ENCODE results near the gene DUSP1.

DNA sequence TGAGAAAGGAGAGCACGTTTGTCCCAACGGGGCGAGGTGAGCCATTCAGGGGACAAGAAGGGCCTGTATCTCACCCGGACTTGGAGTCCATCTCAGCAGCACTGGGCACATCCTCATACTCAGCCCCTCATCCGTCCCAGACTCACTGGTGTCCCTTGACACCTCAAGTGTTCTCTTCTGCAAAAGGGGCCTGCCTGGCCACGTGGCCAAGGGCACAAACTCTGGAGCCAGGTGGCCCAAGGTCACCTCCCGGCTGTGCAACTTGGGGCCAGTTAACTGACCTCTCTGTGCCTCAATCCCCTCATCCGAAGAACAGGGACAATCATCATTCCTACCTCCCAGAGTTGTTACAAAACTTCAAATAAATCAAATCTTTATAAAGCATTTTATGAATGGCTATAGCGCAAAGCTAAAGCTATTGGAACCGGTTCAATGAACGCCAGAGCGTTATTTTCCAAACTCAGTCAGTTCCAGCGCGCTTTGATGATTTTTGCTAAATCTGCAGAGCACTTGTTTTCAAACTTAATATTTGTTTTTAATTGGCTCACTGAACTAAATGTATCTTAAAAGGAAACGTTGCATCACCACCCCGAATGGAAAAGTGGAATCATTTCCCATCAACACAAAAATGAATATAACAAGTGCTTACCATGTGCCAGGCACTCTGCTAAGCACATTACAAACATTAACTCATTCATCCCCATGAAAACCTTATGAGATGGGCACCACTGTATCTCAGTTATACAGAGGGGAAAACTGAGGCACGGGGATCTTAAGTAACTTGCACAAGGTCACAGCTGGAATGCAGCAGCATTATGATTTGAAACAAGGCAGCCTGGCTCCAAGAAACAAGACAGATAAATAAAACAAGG, 49.3 kb downstream of the DUSP1 start:
- TF ChIP-seq ZNF274 (IDR thresholded peaks at IDR 0.05; ENCODE audit: low read depth, low read length) (no peak), YY1 (IDR thresholded peaks at IDR 0.05; ENCODE audit: insufficient read depth, insufficient read length) (no peak)

Data from NT2/D1 (cell line).